WTC11 (cell line): ENCODE data around the gene LZTR1. TPM values are rescaled to one million over a fixed set of nuclear protein-coding genes. Genes with fewer than 3 reads are reported as not detected.

Source experiments
- ATAC-seq: fragments of 200-7000 bp; cut with Tn5 transposase; 2 replicates; pipeline ENCODE4 v1.10.0; 2021; ENCODE audit warnings: mild to moderate bottlenecking, moderate library complexity
- Bru-seq: library from RNA; stranded (reverse); fragments of 400-500 nt; gene quantifications from one replicate; lab custom pipeline; 2021; lab: Mats Ljungman, UMichigan
- CTCF ChIA-PET: fragments of 300-600 bp; sonication (Branson Sonifier 250); formaldehyde crosslinking; loops from one replicate; lab custom pipeline; 2021; ENCODE audit warnings: antibody characterized with exemption; lab: Charles Lee
- POLR2A ChIA-PET: fragments of 350-600 bp; sonication (Branson Sonifier 250); formaldehyde crosslinking; loops from one replicate; lab custom pipeline; 2021; ENCODE audit warnings: antibody characterized with exemption; lab: Charles Lee
- DNase-seq: peaks from one replicate; pipeline ENCODE4 v3.0.0; 2021; ENCODE audit warnings: low spot score
- H3K27ac Mint-ChIP-seq: 2 replicates; pipeline ENCODE4 v1.8.0; 2021; ENCODE audit warnings: mixed read lengths
- H3K27me3 Mint-ChIP-seq: 2 replicates; pipeline ENCODE4 v1.8.0; 2021; ENCODE audit warnings: low read depth, mild to moderate bottlenecking, moderate library complexity, mixed read lengths
- H3K36me3 Mint-ChIP-seq: 2 replicates; pipeline ENCODE4 v1.8.0; 2021; ENCODE audit warnings: mixed read lengths
- H3K4me1 Mint-ChIP-seq: 2 replicates; pipeline ENCODE4 v1.8.0; 2022; ENCODE audit warnings: mixed read lengths
- H3K4me3 Mint-ChIP-seq: 2 replicates; pipeline ENCODE4 v1.8.0; 2021; ENCODE audit warnings: mild to moderate bottlenecking, moderate library complexity, mixed read lengths
- H3K9me3 Mint-ChIP-seq: 2 replicates; pipeline ENCODE4 v1.8.0; 2021; ENCODE audit warnings: mixed read lengths
- AFF4 ChIP-seq: sonication (generic); formaldehyde crosslinking; IDR thresholded peaks from 2 replicates; pipeline ENCODE4 v1.8.1; 2023; ENCODE audit warnings: mild to moderate bottlenecking, missing genetic modification reagents, borderline replicate concordance
- ATF1 ChIP-seq: sonication (generic); formaldehyde crosslinking; IDR thresholded peaks from 2 replicates; pipeline ENCODE4 v1.8.1; 2023; ENCODE audit warnings: mild to moderate bottlenecking, moderate library complexity, missing genetic modification reagents
- ATF3 ChIP-seq: sonication (generic); formaldehyde crosslinking; conservative IDR thresholded peaks from 2 replicates; pipeline ENCODE4 v1.8.1; 2022; ENCODE audit warnings: mild to moderate bottlenecking, missing genetic modification reagents
- ATF6 ChIP-seq: sonication (generic); formaldehyde crosslinking; IDR thresholded peaks from 2 replicates; pipeline ENCODE4 v1.8.1; 2023; ENCODE audit warnings: mild to moderate bottlenecking, missing genetic modification reagents
- CBFB ChIP-seq: sonication (generic); formaldehyde crosslinking; IDR thresholded peaks from 2 replicates; pipeline ENCODE4 v1.8.1; 2022; ENCODE audit warnings: mild to moderate bottlenecking, low read depth, missing genetic modification reagents
- EMX1 ChIP-seq: fragments of 250-450 bp; sonication (Bioruptor Pico); IDR thresholded peaks from 2 replicates; pipeline ENCODE4 v1.8.0; 2021; ENCODE audit warnings: mild to moderate bottlenecking
- FOXJ3 ChIP-seq: sonication (generic); formaldehyde crosslinking; IDR thresholded peaks from 2 replicates; pipeline ENCODE4 v1.9.0; 2021; ENCODE audit warnings: missing genetic modification reagents, mild to moderate bottlenecking, borderline replicate concordance
- FOXP1 ChIP-seq: sonication (generic); formaldehyde crosslinking; IDR thresholded peaks from 2 replicates; pipeline ENCODE4 v1.8.0; 2022; ENCODE audit warnings: missing genetic modification reagents, mild to moderate bottlenecking, moderate library complexity, borderline replicate concordance
- FOXP4 ChIP-seq: sonication (generic); formaldehyde crosslinking; IDR thresholded peaks from 2 replicates; pipeline ENCODE4 v1.8.0; 2022; ENCODE audit warnings: mild to moderate bottlenecking, missing genetic modification reagents
- GABPB1 ChIP-seq: sonication (generic); formaldehyde crosslinking; IDR thresholded peaks from 2 replicates; pipeline ENCODE4 v1.8.1; 2023; ENCODE audit warnings: mild to moderate bottlenecking, missing genetic modification reagents
- NFE2L1 ChIP-seq: sonication (generic); formaldehyde crosslinking; IDR thresholded peaks from 2 replicates; pipeline ENCODE4 v1.8.1; 2023; ENCODE audit warnings: missing genetic modification reagents
- NR2C2 ChIP-seq: sonication (generic); formaldehyde crosslinking; IDR thresholded peaks from 2 replicates; pipeline ENCODE4 v1.8.0; 2022; ENCODE audit warnings: mild to moderate bottlenecking, missing genetic modification reagents
- NR3C1 ChIP-seq: sonication (generic); formaldehyde crosslinking; conservative IDR thresholded peaks from 2 replicates; pipeline ENCODE4 v1.8.1; 2023; ENCODE audit warnings: low read depth, mild to moderate bottlenecking, missing genetic modification reagents
- PREB ChIP-seq: sonication (generic); formaldehyde crosslinking; IDR thresholded peaks from 2 replicates; pipeline ENCODE4 v1.8.1; 2022; ENCODE audit warnings: mild to moderate bottlenecking, missing genetic modification reagents, moderate library complexity, borderline replicate concordance
- RORB ChIP-seq: fragments of 250-450 bp; sonication (Bioruptor Pico); IDR thresholded peaks from 2 replicates; pipeline ENCODE4 v1.9.0; 2021; ENCODE audit warnings: mild to moderate bottlenecking
- SMAD4 ChIP-seq: sonication (generic); formaldehyde crosslinking; IDR thresholded peaks from 2 replicates; pipeline ENCODE4 v1.8.0; 2022; ENCODE audit warnings: mild to moderate bottlenecking, missing genetic modification reagents
- SOX15 ChIP-seq: fragments of 250-450 bp; sonication (Bioruptor Pico); IDR thresholded peaks from 2 replicates; pipeline ENCODE4 v1.9.0; 2021; ENCODE audit warnings: mild to moderate bottlenecking
- USF2 ChIP-seq: sonication (generic); formaldehyde crosslinking; IDR thresholded peaks from 2 replicates; pipeline ENCODE4 v1.8.1; 2023; ENCODE audit warnings: mild to moderate bottlenecking, missing genetic modification reagents, moderate library complexity
- ZBTB21 ChIP-seq: sonication (generic); formaldehyde crosslinking; IDR thresholded peaks from 2 replicates; pipeline ENCODE4 v1.8.1; 2023; ENCODE audit warnings: mild to moderate bottlenecking, missing genetic modification reagents, borderline replicate concordance
- ZMAT4 ChIP-seq: fragments of 250-450 bp; sonication (Bioruptor Pico); IDR thresholded peaks from 2 replicates; pipeline ENCODE4 v1.9.0; 2021; ENCODE audit warnings: mild to moderate bottlenecking
- ZNF423 ChIP-seq: fragments of 250-450 bp; sonication (Bioruptor Pico); IDR thresholded peaks from 2 replicates; pipeline ENCODE4 v2.1.2; 2022; ENCODE audit warnings: mild to moderate bottlenecking, moderate library complexity
- ZNF671 ChIP-seq: fragments of 250-450 bp; sonication (Bioruptor Pico); IDR thresholded peaks from 2 replicates; pipeline ENCODE4 v1.8.0; 2021; ENCODE audit warnings: mild to moderate bottlenecking
- ZSCAN18 ChIP-seq: fragments of 250-450 bp; sonication (Bioruptor Pico); IDR thresholded peaks from 2 replicates; pipeline ENCODE4 v2.1.2; 2022; ENCODE audit warnings: mild to moderate bottlenecking, moderate library complexity
- long read RNA-seq, 3 experiments: library from RNA in 1 of 3; library from capped mRNA in 1 of 3; library from polyadenylated mRNA in 1 of 3; unstranded in 2 of 3; stranded (forward) in 1 of 3; transcript quantifications; one replicate each; pipeline ENCODE4 v2.0.0, GENCODE V29; 2021
- total RNA-seq: library from RNA; stranded (reverse); gene quantifications from 3 replicates; pipeline ENCODE4 v1.2.3, GENCODE V29; 2021

Gene LZTR1
- 38.3 to 44.5 TPM (median 40.1 TPM) in 3 replicates for total RNA-seq
- Bru-seq, nascent RNA: percentile 54 among the genes with signal in this experiment
- long read RNA-seq, experiment 1, full-length matches to known transcripts: 44 of 106 reads
- long read RNA-seq, experiment 1, partial matches to known transcripts: 16 of 106 reads
- long read RNA-seq, experiment 1, other reads (novel, unspliced or antisense): 46 of 106 reads
- long read RNA-seq, experiment 2, full-length matches to known transcripts: 2 of 23 reads
- long read RNA-seq, experiment 2, partial matches to known transcripts: 12 of 23 reads
- long read RNA-seq, experiment 2, other reads (novel, unspliced or antisense): 9 of 23 reads
- long read RNA-seq, experiment 3, partial matches to known transcripts: 1 of 1 reads
- long read RNA-seq, experiment 3, other reads (novel, unspliced or antisense): 0 of 1 reads

- DNase-seq (peak; percentile 81), ATAC-seq (peak; percentile 69)
- Mint-ChIP-seq H3K4me1 (peaks cover 30% of the 10 kb centered on the region), H3K27me3 (peaks cover 32% of the 10 kb centered on the region), H3K36me3 (peaks cover 27% of the 10 kb centered on the region), H3K4me3 (peak within 1 kb of the TSS; percentile 96), H3K9me3 (peaks cover 12% of the 10 kb centered on the region), H3K27ac (peak within 1 kb of the TSS; percentile 85)
- CTCF ChIA-PET: interaction anchor here (0.6 to 2.5 kb wide), 26 partner anchors 9 to 677 kb away, joined by 3 to 35 read pairs (median 4); partner anchors contain the start of genes CRKL, P2RX6 and THAP7
- POLR2A ChIA-PET: interaction anchor here (0.6 to 1.7 kb wide), 13 partner anchors 11 to 96 kb away, joined by 3 to 11 read pairs (median 3); partner anchors contain the start of genes P2RX6 and THAP7
- TF ChIP-seq SOX15 (CRISPR knock-in tag) (no peak), ZSCAN18 (CRISPR knock-in tag) (no peak), FOXP4 (CRISPR knock-in tag) (no peak), RORB (CRISPR knock-in tag) (no peak), ZNF671 (CRISPR knock-in tag) (no peak), NR2C2 (CRISPR knock-in tag) (no peak), NFE2L1 (CRISPR knock-in tag) (peak; percentile 68; the same call in 1 of the 2 replicates), ATF1 (CRISPR knock-in tag) (no peak), ZMAT4 (CRISPR knock-in tag) (no peak), SMAD4 (no peak), PREB (CRISPR knock-in tag) (no peak), GABPB1 (CRISPR knock-in tag) (peak; percentile 83), ZBTB21 (CRISPR knock-in tag) (no peak), NR3C1 (CRISPR knock-in tag) (no peak), USF2 (CRISPR knock-in tag) (no peak), FOXP1 (CRISPR knock-in tag) (peak; percentile 92; the same call in 1 of the 2 replicates), EMX1 (CRISPR knock-in tag) (no peak), CBFB (CRISPR knock-in tag) (no peak), ZNF423 (CRISPR knock-in tag) (no peak), ATF6 (CRISPR knock-in tag) (no peak), FOXJ3 (CRISPR knock-in tag) (no peak), ATF3 (CRISPR knock-in tag) (no peak), AFF4 (CRISPR knock-in tag) (no peak)
Observed at GRCh38 chr22:20981787-20982562, at the start of gene LZTR1. LZTR1 (plus strand) TSS chr22:20982297; CDS start chr22:20982372, 75 bp downstream.
